HCT116 (cell line): Measurements from ENCODE around the gene MAX. TPM values are rescaled to one million over a fixed set of nuclear protein-coding genes. Genes with fewer than 3 reads are reported as not detected.

Experiments
- ATAC-seq: fragments of 200-7000 bp; cut with Tn5 transposase; 2 replicates; pipeline ENCODE4 v1.9.1; 2020; ENCODE audit warnings: mild to moderate bottlenecking, moderate library complexity
- BruUV-seq: library from RNA; stranded (reverse); fragments of 400-500 nt; replicated peaks from 2 replicates; lab custom pipeline; 2021; lab: Mats Ljungman, UMichigan
- CTCF ChIA-PET: fragments of 300-600 bp; sonication (Branson Sonifier 250); formaldehyde crosslinking; loops from one replicate; lab custom pipeline; 2021; ENCODE audit warnings: antibody characterized with exemption; lab: Charles Lee
- POLR2A ChIA-PET: fragments of 300-600, 350-600 bp; sonication (Branson Sonifier 250); formaldehyde crosslinking; loops from one replicate; lab custom pipeline; 2021; ENCODE audit warnings: antibody characterized with exemption; lab: Charles Lee
- RAD21 ChIA-PET, 2 experiments: fragments of 300-600 bp; sonication (Branson Sonifier 250); formaldehyde crosslinking; loops; one replicate each; lab custom pipeline; 2023; ENCODE audit warnings: low total read pairs in 2 of 2; ENCODE audit not compliant: uncharacterized antibody in 2 of 2, unreplicated experiment in 2 of 2, low non-redundant PET in 1 of 2; lab: Charles Lee
- DNase-seq: peaks from one replicate; pipeline ENCODE4 v3.0.0-alpha.2; 2010; ENCODE audit warnings: low read depth, low spot score
- H2AFZ ChIP-seq: fragments of 200-600 bp; shearing (Covaris generic), sonication (generic); 2 replicates; pipeline ENCODE4 v1.6.1; 2017; ENCODE audit warnings: low read depth, mixed run types, mixed read lengths, antibody characterized with exemption, low read length; ENCODE audit not compliant: poor library complexity, severe bottlenecking
- H3K27ac ChIP-seq: 2 replicates; pipeline ENCODE4 v1.5.1; 2012; ENCODE audit warnings: low read depth, low read length
- H3K27me3 ChIP-seq: fragments of 200-600 bp; sonication (generic); 2 replicates; pipeline ENCODE4 v1.6.1; 2016; ENCODE audit warnings: mixed run types, low read length, mixed read lengths; ENCODE audit not compliant: insufficient read depth
- H3K36me3 ChIP-seq, 2 experiments: fragments of 200-500 bp in 1 of 2; fragments of 200-600 bp in 1 of 2; sonication (Bioruptor generic) in 1 of 2; sonication (generic) in 1 of 2; 2 replicates each; pipeline versions ENCODE4 v1.5.1 to v1.6.1; 2014 to 2016; ENCODE audit warnings: low read length in 2 of 2, inconsistent platforms in 1 of 2, mixed read lengths in 1 of 2, mixed run types in 1 of 2; ENCODE audit not compliant: insufficient read depth in 2 of 2, control insufficient read depth in 1 of 2
- H3K4me1 ChIP-seq, 2 experiments: fragments of 200-600 bp in 1 of 2; sonication (generic) in 1 of 2; 2 replicates each; pipeline versions ENCODE4 v1.5.1 to v1.6.1; 2012 to 2017; ENCODE audit warnings: low read length in 2 of 2, inconsistent platforms in 1 of 2, mild to moderate bottlenecking in 1 of 2, mixed read lengths in 1 of 2, mixed run types in 1 of 2, moderate library complexity in 1 of 2; ENCODE audit not compliant: insufficient read depth in 2 of 2, control insufficient read depth in 1 of 2
- H3K4me2 ChIP-seq: fragments of 200-600 bp; sonication (generic); 2 replicates; pipeline ENCODE4 v1.6.1; 2017; ENCODE audit warnings: mixed run types, low read length, mixed read lengths
- H3K4me3 ChIP-seq, 2 experiments: fragments of 200-600 bp in 1 of 2; sonication (generic) in 1 of 2; replicated peaks in 1 of 2; 2 replicates each; pipeline ENCODE4 v1.5.1; 2011 to 2016; ENCODE audit warnings: low read length in 2 of 2, control low read depth in 1 of 2, low read depth in 1 of 2, mild to moderate bottlenecking in 1 of 2, mixed read lengths in 1 of 2, mixed run types in 1 of 2
- H3K79me2 ChIP-seq: fragments of 200-600 bp; sonication (generic); 2 replicates; pipeline ENCODE4 v1.6.1; 2017; ENCODE audit warnings: mild to moderate bottlenecking, mixed run types, low read length, moderate library complexity, mixed read lengths; ENCODE audit not compliant: insufficient read depth
- H3K9ac ChIP-seq: fragments of 200-600 bp; sonication (generic); 2 replicates; pipeline ENCODE4 v1.6.1; 2016; ENCODE audit warnings: low read length, mixed read lengths
- H3K9me2 ChIP-seq: fragments of 200-600 bp; sonication (generic), shearing (Covaris generic); 2 replicates; pipeline ENCODE4 v1.6.1; 2017; ENCODE audit warnings: mixed run types, mild to moderate bottlenecking, moderate library complexity; ENCODE audit not compliant: insufficient read depth
- H3K9me3 ChIP-seq, 2 experiments: fragments of 200-500 bp in 1 of 2; fragments of 200-600 bp in 1 of 2; sonication (Bioruptor generic) in 1 of 2; sonication (generic) in 1 of 2; 2 replicates each; pipeline ENCODE4 v1.6.1; 2014 to 2017; ENCODE audit warnings: low read length in 2 of 2, mixed read lengths in 2 of 2, inconsistent platforms in 1 of 2, low read depth in 1 of 2, mild to moderate bottlenecking in 1 of 2, mixed run types in 1 of 2, moderate library complexity in 1 of 2; ENCODE audit not compliant: control insufficient read depth in 1 of 2, insufficient read depth in 1 of 2
- H4K20me1 ChIP-seq: fragments of 200-600 bp; sonication (generic), shearing (Covaris generic); 2 replicates; pipeline ENCODE4 v1.6.1; 2017; ENCODE audit warnings: mixed run types, mild to moderate bottlenecking, moderate library complexity; ENCODE audit not compliant: insufficient read depth
- CBX3 ChIP-seq: IDR thresholded peaks from 2 replicates; pipeline ENCODE4 v1.6.1; 2012; ENCODE audit warnings: low read depth
- CEBPB ChIP-seq: IDR thresholded peaks from 2 replicates; pipeline ENCODE4 v1.6.1; 2012; ENCODE audit warnings: low read depth
- EGR1 ChIP-seq: IDR thresholded peaks from 2 replicates; pipeline ENCODE4 v1.6.1; 2012; ENCODE audit warnings: low read depth
- EZH2 ChIP-seq: fragments of 200-600 bp; sonication (generic); IDR thresholded peaks from 2 replicates; pipeline ENCODE4 v1.6.1; 2017; ENCODE audit warnings: antibody characterized with exemption, mixed run types
- EZH2phosphoT487 ChIP-seq: fragments of 200-600 bp; IDR thresholded peaks from 2 replicates; pipeline ENCODE4 v1.6.1; 2018; ENCODE audit warnings: antibody characterized with exemption, borderline replicate concordance
- POLR2A ChIP-seq: IDR thresholded peaks from 2 replicates; pipeline ENCODE4 v1.7.0; 2011; ENCODE audit warnings: borderline replicate concordance; ENCODE audit not compliant: insufficient read depth, insufficient read length; ENCODE audit errors: extremely low read depth
- POLR2AphosphoS5 ChIP-seq: IDR thresholded peaks from 2 replicates; pipeline ENCODE4 v1.6.1; 2011; ENCODE audit warnings: mild to moderate bottlenecking, low read depth, low read length, moderate library complexity
- SIN3A ChIP-seq: IDR thresholded peaks from 2 replicates; pipeline ENCODE4 v1.6.1; 2012; ENCODE audit warnings: low read depth
- SP1 ChIP-seq: IDR thresholded peaks from 2 replicates; pipeline ENCODE4 v1.6.1; 2012; ENCODE audit warnings: low read depth
- TCF7L2 ChIP-seq: IDR thresholded peaks from 2 replicates; pipeline ENCODE4 v1.7.0; 2011; ENCODE audit warnings: borderline replicate concordance, inconsistent platforms; ENCODE audit not compliant: insufficient read depth, insufficient read length; ENCODE audit errors: extremely low read depth
- ZNF274 ChIP-seq: fragments of 200-500 bp; sonication (Bioruptor generic); IDR thresholded peaks from 2 replicates; pipeline ENCODE4 v1.6.1; 2014; ENCODE audit warnings: mild to moderate bottlenecking, low read depth, low read length, inconsistent platforms
- intact Hi-C: fragments of 100-400 bp; cut with micrococcal nuclease; formaldehyde crosslinking; loops from 2 replicates; pipeline ENCODE4 v1.10.0; 2022
- total RNA-seq: library from RNA; stranded (reverse); gene quantifications from one replicate; pipeline ENCODE4 v1.2.1, GENCODE V29; 2021; ENCODE audit not compliant: unreplicated experiment
- TF ChIP-seq, protein P1 (sequence below): IDR thresholded peaks from 2 replicates; pipeline ENCODE4 v1.6.1; 2011; ENCODE audit warnings: mild to moderate bottlenecking, low read length, moderate library complexity; ENCODE audit not compliant: insufficient replicate concordance; ENCODE audit errors: extremely low read depth
- TF ChIP-seq, protein P2 (sequence below): IDR thresholded peaks from 2 replicates; pipeline ENCODE4 v1.6.1; 2012
- TF ChIP-seq, protein P3 (sequence below), 3 experiments: fragments of 200-600 bp in 1 of 3; sonication (generic) in 1 of 3; IDR thresholded peaks in 2 of 3; conservative IDR thresholded peaks in 1 of 3; 2 replicates each; pipeline ENCODE4 v1.5.1; 2012 to 2017; ENCODE audit warnings: low read depth in 2 of 3, low read length in 2 of 3, antibody characterized with exemption in 1 of 3, borderline replicate concordance in 1 of 3, control low read depth in 1 of 3, mild to moderate bottlenecking in 1 of 3, mixed read lengths in 1 of 3, mixed run types in 1 of 3, moderate library complexity in 1 of 3; ENCODE audit not compliant: insufficient read depth in 1 of 3

Gene MAX
- total RNA-seq, 1 experiment from 2014 or later: 72.6 TPM

DNA sequence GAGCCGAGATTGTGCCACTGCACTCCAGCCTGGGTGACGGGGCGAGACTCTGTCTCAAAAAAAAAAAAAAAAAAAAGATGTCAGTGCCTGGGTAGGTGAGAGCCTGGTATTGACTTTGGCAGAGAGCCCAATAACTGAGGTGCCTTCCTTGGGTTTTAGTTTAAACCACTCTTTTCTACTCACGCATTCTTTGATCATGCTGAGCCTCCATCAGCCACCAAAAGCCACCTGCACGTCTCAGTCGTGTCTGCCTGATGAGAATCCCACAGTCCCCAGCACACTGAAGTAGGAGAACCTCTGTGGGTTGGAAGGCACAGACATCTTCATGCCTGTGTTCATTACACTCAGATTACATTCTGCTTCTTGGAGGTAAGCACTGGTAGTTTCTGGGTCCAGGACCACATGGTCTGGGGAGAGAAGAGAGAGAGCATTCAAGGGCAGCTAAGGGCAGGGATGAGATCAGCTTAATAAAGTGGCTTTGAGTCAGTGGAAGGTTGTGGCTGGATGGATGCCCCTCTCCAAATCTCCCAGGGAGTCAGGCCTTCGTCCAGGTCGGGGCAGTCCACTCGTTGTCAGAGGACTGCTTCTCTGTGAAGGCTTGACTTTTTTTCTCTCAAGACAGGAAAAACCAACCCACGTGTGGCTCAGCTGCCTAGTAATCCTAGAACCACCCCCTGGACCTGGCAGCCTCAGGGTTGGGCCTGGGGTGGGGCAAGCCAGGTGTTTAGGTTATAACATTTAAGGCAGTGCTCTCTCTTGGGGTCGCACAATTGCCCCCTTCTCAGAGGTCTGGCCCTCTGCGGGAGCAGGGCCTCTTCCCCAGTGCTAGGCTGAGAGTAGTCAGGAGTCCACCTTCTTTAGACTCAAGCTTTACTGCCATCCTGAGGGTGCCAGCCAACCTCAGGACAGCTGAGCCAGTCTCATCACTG lies 32.6 kb upstream of the MAX start:
- ChIA-PET RAD21 (no interaction called here), POLR2A (no interaction called here), CTCF (no interaction called here)
- no peaks in the 10 kb centered on the region for H3K27me3 ChIP-seq
- H2AFZ ChIP-seq: no peak overlapping the region
- intact Hi-C loops: no loop called here
- H3K9ac ChIP-seq: no peak overlapping the region
- no peaks in the 10 kb centered on the region for H3K9me3 ChIP-seq
- no peak overlapping the region for H3K4me3 ChIP-seq
- DNase-seq (no peak), ATAC-seq (no peak)
- no peaks in the 10 kb centered on the region for H3K9me2 ChIP-seq
- no peak overlapping the region for H3K4me2 ChIP-seq
- H3K4me1 ChIP-seq: peaks cover 2 to 14% of the 10 kb centered on the region in 2 experiments; a peak in 2 of 4 replicates
- H3K27ac ChIP-seq: no peak overlapping the region
- H3K79me2 ChIP-seq: no peaks in the 10 kb centered on the region
- TF ChIP-seq, protein P1, sequence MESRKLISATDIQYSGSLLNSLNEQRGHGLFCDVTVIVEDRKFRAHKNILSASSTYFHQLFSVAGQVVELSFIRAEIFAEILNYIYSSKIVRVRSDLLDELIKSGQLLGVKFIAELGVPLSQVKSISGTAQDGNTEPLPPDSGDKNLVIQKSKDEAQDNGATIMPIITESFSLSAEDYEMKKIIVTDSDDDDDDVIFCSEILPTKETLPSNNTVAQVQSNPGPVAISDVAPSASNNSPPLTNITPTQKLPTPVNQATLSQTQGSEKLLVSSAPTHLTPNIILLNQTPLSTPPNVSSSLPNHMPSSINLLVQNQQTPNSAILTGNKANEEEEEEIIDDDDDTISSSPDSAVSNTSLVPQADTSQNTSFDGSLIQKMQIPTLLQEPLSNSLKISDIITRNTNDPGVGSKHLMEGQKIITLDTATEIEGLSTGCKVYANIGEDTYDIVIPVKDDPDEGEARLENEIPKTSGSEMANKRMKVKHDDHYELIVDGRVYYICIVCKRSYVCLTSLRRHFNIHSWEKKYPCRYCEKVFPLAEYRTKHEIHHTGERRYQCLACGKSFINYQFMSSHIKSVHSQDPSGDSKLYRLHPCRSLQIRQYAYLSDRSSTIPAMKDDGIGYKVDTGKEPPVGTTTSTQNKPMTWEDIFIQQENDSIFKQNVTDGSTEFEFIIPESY: no peak
- TF ChIP-seq, protein P2, sequence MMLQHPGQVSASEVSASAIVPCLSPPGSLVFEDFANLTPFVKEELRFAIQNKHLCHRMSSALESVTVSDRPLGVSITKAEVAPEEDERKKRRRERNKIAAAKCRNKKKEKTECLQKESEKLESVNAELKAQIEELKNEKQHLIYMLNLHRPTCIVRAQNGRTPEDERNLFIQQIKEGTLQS: no peak
- TF ChIP-seq, protein P3, sequence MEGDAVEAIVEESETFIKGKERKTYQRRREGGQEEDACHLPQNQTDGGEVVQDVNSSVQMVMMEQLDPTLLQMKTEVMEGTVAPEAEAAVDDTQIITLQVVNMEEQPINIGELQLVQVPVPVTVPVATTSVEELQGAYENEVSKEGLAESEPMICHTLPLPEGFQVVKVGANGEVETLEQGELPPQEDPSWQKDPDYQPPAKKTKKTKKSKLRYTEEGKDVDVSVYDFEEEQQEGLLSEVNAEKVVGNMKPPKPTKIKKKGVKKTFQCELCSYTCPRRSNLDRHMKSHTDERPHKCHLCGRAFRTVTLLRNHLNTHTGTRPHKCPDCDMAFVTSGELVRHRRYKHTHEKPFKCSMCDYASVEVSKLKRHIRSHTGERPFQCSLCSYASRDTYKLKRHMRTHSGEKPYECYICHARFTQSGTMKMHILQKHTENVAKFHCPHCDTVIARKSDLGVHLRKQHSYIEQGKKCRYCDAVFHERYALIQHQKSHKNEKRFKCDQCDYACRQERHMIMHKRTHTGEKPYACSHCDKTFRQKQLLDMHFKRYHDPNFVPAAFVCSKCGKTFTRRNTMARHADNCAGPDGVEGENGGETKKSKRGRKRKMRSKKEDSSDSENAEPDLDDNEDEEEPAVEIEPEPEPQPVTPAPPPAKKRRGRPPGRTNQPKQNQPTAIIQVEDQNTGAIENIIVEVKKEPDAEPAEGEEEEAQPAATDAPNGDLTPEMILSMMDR (IDR thresholded peaks at IDR 0.05 in 2 of 3, conservative IDR thresholded peaks at IDR 0.05 in 1 of 3; ENCODE audit: borderline replicate concordance in 1 of 3, insufficient read depth in 1 of 3, low read depth in 2 of 3, low read length in 2 of 3): no peak
- TF ChIP-seq ZNF274 (no peak), CEBPB (no peak), EZH2phosphoT487 (no peak), TCF7L2 (no peak), CBX3 (no peak), EGR1 (no peak), POLR2A (no peak), POLR2AphosphoS5 (no peak), SIN3A (no peak), SP1 (no peak), EZH2 (no peak)
- H3K36me3 ChIP-seq: no peaks in the 10 kb centered on the region
- H4K20me1 ChIP-seq: no peaks in the 10 kb centered on the region
- BruUV-seq: no TSS peak
